ENCODE measurements around the gene ERF. TPM values are rescaled to one million over a fixed set of nuclear protein-coding genes. Genes with fewer than 3 reads are reported as not detected.

ERF gene
- total RNA-seq, 1 donor from 2014 or later = 47.4 TPM

DNA sequence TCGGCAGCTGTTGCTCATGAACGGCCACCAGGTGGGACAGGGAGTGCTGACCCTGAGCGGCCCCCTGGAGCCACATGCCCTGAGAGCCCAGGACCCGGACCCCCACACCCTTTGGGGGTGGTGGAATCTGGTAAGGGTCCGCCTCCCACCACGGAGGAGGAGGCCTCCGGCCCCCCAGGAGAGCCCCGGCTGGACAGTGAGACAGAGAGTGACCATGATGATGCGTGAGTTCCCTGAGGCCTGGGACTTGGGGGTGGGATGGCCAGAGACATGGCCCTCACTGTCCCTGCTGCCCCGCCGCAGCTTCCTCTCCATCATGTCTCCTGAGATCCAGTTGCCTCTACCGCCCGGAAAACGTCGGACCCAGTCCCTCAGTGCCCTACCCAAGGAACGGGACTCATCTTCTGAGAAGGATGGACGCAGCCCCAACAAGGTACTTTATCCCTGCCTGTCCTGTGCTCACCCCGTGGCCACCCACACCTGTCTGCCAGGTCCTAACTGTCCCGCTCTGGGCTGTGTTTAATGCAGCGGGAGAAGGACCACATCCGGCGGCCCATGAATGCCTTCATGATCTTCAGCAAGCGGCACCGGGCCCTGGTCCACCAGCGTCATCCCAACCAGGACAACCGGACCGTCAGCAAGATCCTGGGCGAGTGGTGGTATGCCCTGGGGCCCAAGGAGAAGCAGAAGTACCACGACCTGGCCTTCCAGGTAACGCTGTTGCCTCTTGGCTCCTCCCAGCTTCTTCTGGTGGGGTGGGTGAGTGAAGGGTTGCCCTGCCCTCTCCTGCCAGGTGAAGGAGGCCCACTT lies 32.3 kb upstream of the ERF start:
- peak; percentile 50 for DNase-seq (ENCODE audit: low spot score)

DNA sequence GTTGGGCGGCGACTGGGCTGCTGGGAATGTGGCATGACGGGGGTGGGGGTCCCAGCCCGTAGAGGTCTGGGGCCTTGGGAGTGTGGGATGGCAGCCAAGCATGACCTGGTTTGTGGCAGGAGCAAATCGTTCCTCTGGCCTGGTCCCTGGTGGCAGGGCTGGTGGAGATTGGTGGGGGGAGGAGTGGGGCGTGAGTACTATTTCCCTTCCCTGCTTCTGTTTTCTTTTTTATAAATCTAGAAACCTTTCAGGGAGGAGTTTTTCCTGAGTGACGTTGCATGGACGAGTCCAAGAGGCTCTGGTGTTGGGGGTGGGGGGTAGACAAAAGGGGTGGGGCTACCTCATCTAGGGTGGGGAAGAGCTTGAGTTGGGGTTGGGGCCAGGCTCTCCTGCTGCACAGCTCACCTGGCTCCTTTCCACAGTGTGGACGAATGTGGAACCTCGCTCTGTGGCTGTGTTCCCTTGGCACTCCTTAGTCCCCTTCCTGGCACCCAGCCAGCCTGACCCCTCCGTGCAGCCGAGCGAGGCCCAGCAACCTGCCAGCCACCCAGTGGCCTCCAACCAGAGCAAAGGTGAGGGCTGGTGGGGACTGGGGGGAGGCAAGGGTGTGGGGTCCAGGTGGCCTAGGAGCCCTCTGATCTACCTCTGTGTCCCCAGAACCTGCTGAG lies 31.6 kb upstream of the ERF start:
- peak; percentile 62 for DNase-seq (ENCODE audit: low spot score)

GRCh38 chr19:42285988-42286348 lies 31.0 kb upstream of the ERF start:
- DNase-seq (ENCODE audit: low spot score) = peak; percentile 48

- DNase-seq (ENCODE audit: low spot score) = peak; percentile 47
These were observed 30.6 kb upstream of the ERF start for GRCh38 chr19:42285541-42285941.

- DNase-seq (ENCODE audit: low spot score) = peak; percentile 65
These were observed 29.8 kb upstream of the ERF start for GRCh38 chr19:42284591-42285341.

GRCh38 chr19:42284066-42284501 lies 29.2 kb upstream of the ERF start:
- DNase-seq (ENCODE audit: low spot score) = peak; percentile 84

- DNase-seq (ENCODE audit: low spot score) = peak; percentile 96
These were observed 28.5 kb upstream of the ERF start for GRCh38 chr19:42283188-42284065.

GRCh38 chr19:42282819-42283187 lies 27.9 kb upstream of the ERF start:
- no peak for DNase-seq (ENCODE audit: low spot score)

- DNase-seq (ENCODE audit: low spot score) = peak; percentile 49
These were observed 27.2 kb upstream of the ERF start for GRCh38 chr19:42281827-42282762.

DNA sequence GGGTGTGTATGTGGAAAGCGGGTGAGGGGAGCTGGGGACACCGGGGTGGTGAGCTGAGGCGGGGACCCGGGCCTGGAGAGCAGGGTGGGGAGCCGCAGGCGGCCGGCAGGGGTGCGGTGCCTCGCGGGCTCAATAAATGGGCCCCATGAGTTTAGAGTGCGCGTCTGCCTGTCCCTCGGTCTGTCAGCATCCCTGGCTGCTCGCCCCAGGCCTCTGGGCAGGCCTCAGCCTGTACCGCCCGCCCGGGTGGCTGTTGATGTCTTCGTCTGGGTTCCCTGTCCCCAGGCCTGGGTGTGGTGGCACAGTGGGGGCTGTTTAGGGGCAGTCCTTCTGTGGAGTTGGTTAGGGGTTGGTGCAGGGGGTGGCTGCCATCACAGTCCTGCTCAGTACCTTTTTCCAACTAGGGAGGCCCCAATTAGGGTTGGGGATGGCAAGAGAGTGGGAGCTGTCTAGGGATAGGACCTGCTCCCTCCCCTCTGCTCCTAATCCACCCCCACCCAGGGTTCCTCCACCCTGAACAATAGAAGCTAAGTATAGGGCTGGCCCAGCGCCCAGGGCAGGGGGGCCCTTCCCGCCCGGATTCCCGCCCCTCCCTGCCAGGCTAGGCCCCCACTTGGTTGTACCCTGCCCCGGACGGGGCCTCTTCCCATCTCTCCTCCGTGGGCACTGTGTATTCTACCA lies 26.4 kb upstream of the ERF start:
- peak; percentile 84 for DNase-seq (ENCODE audit: low spot score)

DNA sequence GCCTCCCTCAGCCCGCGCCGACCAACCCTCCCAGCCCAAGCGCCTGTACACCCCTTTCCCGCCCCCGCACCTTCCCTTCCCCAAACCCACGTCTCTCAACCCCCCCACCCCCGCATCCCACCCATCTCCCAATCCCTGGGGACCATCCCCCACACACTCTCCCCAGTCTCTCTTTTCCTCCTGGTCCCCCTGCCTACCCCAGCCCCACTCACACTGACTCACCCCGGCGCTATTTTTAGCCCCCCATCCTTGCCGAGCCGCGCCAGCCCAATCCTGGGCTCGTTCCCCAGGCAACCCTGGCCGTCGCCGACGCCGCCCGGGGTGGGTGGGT lies 25.9 kb upstream of the ERF start:
- no peak for DNase-seq (ENCODE audit: low spot score)

- DNase-seq (ENCODE audit: low spot score) = peak; percentile 94
These were observed 25.2 kb upstream of the ERF start for GRCh38 chr19:42279902-42280814.

DNA sequence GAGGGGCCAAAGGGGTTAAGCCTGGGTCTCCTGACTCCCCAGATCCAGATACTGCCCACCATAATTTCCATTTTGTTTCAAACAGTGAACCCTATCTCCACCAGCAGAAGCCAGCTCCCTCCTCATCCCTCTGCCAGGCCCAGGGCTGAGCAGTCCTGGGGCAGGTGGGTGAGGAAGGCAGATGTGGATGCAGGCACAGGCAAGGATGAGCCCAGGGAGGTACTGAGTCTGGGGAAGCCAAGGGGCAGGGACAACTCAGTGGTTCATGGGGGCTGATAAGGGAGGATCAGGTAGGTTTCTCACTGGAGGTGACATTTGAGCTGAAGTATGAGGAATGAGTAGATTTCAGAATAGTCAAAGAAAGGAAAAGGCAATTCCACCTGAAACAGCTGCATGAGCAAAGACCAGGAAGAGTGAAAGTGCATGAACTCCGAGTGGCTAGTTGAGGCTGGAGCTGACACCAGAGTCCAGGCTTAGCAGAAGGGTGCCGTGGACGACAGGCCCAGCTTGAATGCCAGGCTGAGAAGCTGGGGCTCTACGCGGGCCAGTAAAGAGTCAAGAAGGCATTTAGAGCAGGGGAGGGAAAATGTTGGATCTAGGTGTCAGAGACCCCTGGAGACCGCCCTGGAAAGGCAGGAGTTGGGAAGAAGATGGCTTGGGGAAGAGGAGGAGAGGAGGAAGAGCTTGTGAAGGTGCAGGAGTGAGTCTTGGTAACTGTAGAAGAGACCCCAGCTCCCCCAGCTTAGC lies 24.4 kb upstream of the ERF start:
- DNase-seq (ENCODE audit: low spot score) = peak; percentile 44

- peak; percentile 44 for DNase-seq (ENCODE audit: low spot score)
These were observed 23.7 kb upstream of the ERF start for GRCh38 chr19:42278452-42279154.

DNA sequence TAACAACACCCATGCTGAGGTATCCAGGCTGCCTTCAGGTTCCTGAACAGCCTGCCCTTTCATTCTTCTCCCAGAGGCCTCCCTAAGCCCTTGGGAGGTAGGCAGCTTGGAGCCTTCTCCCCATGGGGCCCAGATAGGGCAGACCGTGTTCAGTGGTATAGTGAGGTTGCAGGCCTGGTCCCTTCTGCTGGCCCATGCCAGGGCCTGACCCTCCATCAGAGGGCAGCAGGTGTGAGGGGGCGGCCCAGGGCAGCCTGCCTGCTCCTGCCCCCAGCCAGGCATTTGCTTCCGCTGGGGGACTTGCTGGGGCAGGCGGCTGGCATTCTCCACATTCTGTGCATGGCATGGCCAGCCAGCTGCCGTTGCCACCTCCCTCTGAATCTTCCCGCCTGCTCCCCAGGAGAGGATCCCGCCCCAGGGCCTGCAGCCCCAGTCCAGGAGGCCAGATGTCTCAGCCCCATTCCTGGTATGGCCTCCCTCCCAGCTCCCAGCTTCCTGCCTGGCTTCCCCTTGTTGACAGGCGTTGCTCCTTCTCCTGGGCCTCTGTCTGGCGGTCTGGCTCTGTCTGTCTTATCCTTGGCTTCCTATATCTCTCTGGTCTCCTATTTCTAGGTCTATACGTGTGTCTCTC lies 23.0 kb upstream of the ERF start:
- DNase-seq (ENCODE audit: low spot score) = peak; percentile 52

GRCh38 chr19:42276821-42277220 lies 21.9 kb upstream of the ERF start:
- no peak for DNase-seq (ENCODE audit: low spot score)

DNA sequence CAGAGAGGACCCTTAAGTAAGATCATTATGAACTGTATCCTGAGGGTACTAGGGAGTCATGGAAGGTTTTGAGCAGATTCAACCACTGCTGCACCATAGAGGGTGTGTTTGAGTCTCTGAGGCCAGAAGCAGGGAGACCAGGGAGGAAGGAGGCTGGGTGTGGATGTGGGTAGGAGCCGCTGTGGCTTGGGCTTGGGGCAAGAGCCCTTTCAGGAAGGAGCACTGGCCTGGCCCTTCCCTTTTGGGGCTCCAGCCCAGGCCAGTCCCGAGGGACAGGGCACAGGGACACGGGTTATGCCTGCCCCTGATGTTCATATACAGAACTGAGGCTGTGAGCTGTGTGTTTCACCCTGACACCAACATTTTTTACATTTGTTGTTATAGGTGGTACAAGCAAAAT lies 21.4 kb upstream of the ERF start:
- no peak for DNase-seq (ENCODE audit: low spot score)
